Fibroblast of villous mesenchyme (primary cell): ENCODE data around the gene PARD3. TPM values are rescaled to one million over a fixed set of nuclear protein-coding genes. Genes with fewer than 3 reads are reported as not detected.

Experiments
- DNase-seq: peaks from one replicate; pipeline ENCODE4 v3.0.0-alpha.2; 2010; ENCODE audit warnings: low read depth
- H3K4me3 ChIP-seq: 2 replicates; pipeline ENCODE4 v1.5.1; 2011; ENCODE audit warnings: low read depth, mild to moderate bottlenecking, low read length
- total RNA-seq: library from RNA; depleted of rRNA; stranded (reverse); fragments of >200 nt; gene quantifications from 2 replicates; pipeline ENCODE4 v1.2.3, GENCODE V29; 2012
- TF ChIP-seq, protein P1 (sequence below): IDR thresholded peaks from 2 replicates; pipeline ENCODE4 v1.5.1; 2012; ENCODE audit warnings: low read depth, mild to moderate bottlenecking, low read length; ENCODE audit not compliant: insufficient read depth

The PARD3 gene
- total RNA-seq, 1 donor = 44.0 TPM

DNA sequence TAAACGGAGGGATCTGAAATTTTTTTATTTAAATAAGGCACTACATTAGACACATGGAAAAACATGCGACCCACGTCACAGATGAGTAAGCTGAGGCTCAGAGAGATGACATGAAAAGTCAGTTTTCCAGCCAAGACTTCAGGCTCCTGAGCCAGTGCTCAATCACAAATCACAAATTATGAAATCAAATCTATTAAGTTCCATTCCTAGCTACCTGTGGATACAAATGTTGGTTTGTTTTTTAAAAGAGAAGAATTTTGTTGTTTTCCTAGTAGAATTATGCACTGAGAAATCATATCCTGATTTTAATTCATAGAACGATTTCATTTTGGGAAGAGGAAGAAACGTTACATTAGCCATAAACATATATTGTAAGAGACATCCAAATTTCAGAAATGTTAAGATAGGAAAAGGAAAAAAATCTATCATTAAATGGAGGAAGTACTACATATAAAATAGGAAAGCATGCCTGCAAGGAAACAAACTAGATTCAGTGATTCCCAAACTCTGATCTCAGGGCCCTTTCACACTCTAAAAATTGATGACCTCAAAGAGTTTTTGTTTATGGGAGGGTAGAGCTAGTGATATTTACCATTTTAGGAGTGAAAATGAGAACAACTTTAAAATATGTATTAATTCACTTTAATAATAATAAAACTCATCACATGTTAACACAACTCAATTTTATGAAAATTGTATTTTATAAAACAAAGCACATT is 340.4 kb downstream of the PARD3 start:
- TF ChIP-seq, protein P1, sequence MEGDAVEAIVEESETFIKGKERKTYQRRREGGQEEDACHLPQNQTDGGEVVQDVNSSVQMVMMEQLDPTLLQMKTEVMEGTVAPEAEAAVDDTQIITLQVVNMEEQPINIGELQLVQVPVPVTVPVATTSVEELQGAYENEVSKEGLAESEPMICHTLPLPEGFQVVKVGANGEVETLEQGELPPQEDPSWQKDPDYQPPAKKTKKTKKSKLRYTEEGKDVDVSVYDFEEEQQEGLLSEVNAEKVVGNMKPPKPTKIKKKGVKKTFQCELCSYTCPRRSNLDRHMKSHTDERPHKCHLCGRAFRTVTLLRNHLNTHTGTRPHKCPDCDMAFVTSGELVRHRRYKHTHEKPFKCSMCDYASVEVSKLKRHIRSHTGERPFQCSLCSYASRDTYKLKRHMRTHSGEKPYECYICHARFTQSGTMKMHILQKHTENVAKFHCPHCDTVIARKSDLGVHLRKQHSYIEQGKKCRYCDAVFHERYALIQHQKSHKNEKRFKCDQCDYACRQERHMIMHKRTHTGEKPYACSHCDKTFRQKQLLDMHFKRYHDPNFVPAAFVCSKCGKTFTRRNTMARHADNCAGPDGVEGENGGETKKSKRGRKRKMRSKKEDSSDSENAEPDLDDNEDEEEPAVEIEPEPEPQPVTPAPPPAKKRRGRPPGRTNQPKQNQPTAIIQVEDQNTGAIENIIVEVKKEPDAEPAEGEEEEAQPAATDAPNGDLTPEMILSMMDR = no peak
- no peak for DNase-seq

DNA sequence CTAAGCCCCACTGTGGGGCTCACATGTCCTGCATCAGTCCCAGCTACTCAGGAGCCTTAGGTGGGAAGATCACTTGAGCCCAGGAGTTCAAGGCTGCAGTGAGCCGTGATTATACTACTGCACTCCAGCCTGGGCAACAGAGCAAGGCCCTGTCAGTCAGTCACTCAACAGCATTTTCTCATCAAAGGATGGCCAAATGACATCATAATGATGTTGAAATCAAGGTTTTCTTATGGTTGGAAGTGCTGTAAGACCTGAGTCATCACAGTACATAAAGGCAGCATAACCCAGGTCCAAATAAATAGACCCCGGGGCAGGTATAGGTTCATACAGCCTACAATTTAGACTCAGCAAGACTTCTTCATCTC is 341.1 kb downstream of the PARD3 start:
- peak; percentile 42 for DNase-seq
- TF ChIP-seq, protein P1 = no peak
- no peak overlapping the region for H3K4me3 ChIP-seq

More for the DNA sequence above, 340.4 kb downstream of the PARD3 start:
- H3K4me3 ChIP-seq = no peak overlapping the region

DNA sequence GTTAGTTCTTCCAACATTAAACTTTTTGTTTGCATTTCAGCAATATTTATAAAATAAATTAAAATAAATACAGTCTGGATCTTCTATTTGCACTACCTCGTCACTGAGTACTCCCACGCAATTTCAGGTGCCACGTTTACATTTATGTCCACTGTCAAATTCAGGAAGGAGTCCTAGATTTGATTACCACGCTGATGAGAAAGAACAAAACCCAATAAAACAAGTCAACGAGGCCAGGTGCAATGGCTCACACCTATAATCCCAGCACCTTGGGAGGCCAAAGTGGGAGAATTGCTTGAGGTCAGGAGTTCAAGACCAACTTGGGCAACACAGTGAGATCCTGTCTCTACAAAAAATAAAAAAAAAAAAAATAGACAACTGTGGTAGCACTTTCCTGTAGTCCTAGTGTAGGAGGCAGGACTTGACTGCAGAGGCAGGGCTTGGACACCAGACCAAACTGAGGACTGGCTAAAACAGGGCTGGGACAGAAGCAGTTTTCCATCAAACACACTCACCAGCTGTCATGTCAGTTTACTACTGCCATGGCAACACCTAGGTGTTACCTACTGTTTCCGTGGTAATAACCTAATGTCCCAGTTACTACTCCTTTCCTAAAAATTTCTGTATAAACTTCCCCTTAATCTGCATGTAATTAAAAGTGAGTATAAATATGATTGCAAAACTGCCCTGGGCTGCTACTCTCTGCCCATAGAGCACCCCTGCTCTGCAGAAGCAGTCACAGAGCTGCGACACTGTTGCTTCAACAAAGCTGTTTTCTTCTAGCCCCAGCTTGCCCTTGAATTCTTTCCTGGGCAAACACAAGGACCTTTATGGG is 341.7 kb downstream of the PARD3 start:
- no peak overlapping the region for H3K4me3 ChIP-seq
- TF ChIP-seq, protein P1 = no peak
- no peak for DNase-seq

DNA sequence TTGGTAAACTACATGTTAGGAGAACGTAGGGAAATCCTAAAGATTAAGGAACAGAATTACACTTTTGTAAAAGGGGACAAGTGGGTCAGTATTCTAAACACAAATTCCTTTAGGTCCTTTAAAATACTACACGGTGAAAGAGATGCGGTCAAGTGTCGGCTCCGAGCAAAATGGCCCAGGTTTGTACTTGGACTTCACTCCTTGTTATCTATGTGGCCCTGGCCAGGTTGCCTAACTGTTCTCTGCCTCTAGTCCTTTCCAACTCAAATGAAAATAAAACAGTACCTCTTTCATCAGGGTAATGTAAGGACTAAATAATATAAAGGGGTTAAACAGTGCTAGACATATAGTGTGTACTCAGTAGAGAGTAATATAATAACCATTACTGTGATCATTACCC is 344.8 kb downstream of the PARD3 start:
- TF ChIP-seq, protein P1 = no peak
- no peak overlapping the region for H3K4me3 ChIP-seq
- DNase-seq = no peak

DNA sequence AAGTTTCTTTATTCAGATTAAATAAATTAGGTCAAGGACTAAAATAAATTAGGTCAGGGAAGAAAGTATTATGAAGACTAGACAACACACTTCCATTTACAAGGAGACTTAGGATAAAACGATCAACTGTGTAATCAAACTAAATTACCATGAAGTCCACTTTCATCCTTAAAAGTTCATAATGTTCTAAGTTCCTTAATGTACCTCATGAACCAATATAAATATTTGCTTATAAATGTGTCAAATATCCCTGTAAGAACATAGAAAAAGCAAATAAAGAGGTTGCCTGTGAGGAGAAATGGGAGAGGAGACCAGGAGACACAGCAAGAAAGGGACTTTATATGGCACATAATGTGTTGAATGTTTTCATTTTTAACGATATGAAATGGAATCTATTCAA is 345.6 kb downstream of the PARD3 start:
- DNase-seq = no peak
- H3K4me3 ChIP-seq = no peak overlapping the region
- TF ChIP-seq, protein P1 = no peak

DNA sequence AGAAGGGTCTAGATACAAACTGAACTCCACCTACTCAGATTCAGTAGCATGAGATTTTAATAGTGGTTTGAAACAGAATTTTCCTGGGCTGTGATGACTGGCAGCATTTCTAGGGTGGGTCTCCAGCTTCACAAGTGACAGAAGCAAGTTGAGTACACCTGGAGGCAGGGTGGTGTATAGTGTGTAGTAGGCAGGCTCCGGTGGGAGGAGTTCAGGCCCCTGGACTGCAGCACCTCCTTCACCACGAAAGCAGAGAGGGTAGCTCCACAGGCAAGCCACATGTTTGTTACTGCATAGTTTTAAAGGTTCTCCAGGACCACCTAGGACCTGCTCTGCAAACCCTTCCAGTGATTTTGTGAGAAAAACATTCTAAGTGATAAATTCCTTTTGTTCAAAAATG is 347.2 kb downstream of the PARD3 start:
- TF ChIP-seq, protein P1 = no peak
- H3K4me3 ChIP-seq = no peak overlapping the region
- DNase-seq = no peak

DNA sequence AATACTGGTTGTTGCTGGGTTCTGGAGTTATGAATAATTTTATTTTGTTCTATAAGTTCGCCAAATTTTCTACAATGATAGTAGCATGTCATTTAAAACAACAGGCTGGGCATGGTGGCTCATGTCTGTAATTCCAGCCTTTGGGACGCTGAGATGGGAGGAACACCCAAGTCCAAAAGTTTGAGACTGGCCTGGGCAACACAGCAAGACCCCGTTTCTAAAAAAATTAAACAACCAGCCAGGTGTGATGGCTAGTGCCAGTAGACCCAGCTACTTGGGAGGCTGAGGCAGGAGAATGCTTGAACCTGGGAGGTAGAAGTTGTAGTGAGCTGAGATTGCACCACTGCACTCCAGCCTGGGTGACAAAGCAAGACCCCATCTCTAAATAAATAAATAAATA is 347.7 kb downstream of the PARD3 start:
- no peak for DNase-seq
- no peak overlapping the region for H3K4me3 ChIP-seq
- TF ChIP-seq, protein P1 = no peak
